Motor neuron (in vitro differentiated cells): ENCODE measurements around the gene KDELR3. TPM values are rescaled to one million over a fixed set of nuclear protein-coding genes. Genes with fewer than 3 reads are reported as not detected.
"Not testable (repeated sequence)": the region's sequence is repeated elsewhere in the genome, so short reads cannot be mapped to it uniquely, and the experiment has no call there.

ENCODE experiments used
- ATAC-seq, 8 experiments: fragments of 200-7000 bp; cut with Tn5 transposase; replicated peaks in 6 of 8; 2 replicates each; pipeline ENCODE4 v1.8.0; 2021; ENCODE audit warnings: mild to moderate bottlenecking in 8 of 8, moderate library complexity in 8 of 8
- H3K27ac ChIP-seq, 2 donors: fragments of 250-450 bp; sonication (Bioruptor Pico); 2 replicates each; pipeline ENCODE4 v1.9.0; 2021; ENCODE audit warnings: antibody characterized with exemption in 2 of 2, mild to moderate bottlenecking in 2 of 2, moderate library complexity in 1 of 2
- H3K4me1 ChIP-seq, 2 donors: fragments of 250-450 bp; sonication (Bioruptor Pico); replicated peaks in 1 of 2; 2 replicates each; pipeline ENCODE4 v1.6.1; 2021; ENCODE audit warnings: antibody characterized with exemption in 2 of 2, mild to moderate bottlenecking in 2 of 2, moderate library complexity in 1 of 2
- H3K4me3 ChIP-seq, 5 donors: fragments of 250-450 bp; sonication (Bioruptor Pico); 2 replicates each; pipeline ENCODE4 v1.9.0; 2021; ENCODE audit warnings: antibody characterized with exemption in 5 of 5, mild to moderate bottlenecking in 5 of 5, moderate library complexity in 4 of 5
- WGBS, 10 experiments: fragments of 450-650 bp; shearing (Covaris generic); methylation state at CpG; one replicate each; pipeline ENCODE4 v1.0.0; 2022; 5-methylcytosine and 5-hydroxymethylcytosine counted together
- in situ Hi-C, 9 experiments: fragments of 400-800 bp; cut with MboI; loops; one replicate each; pipeline ENCODE4 v1.15.0; 2021; ENCODE audit warnings: low sequenced_read_pairs in 9 of 9, low pct_unique_long_range_greater_than_20kb in 2 of 9; ENCODE audit not compliant: unreplicated experiment in 9 of 9
- total RNA-seq, 8 experiments: library from RNA; unstranded; fragments of 300-600 nt; gene quantifications; 2 replicates each; pipeline versions ENCODE4 v1.2.3 to v1.2.4, GENCODE V29; 2022

KDELR3 gene
- total RNA-seq, 8 experiments from 2014 or later, result 2.4 to 34.6 (median 7.3) TPM

GRCh38 chr22:38465673-38466490 lies 2.0 kb upstream of the KDELR3 start:
- Histone ChIP-seq H3K4me3 (no peak overlapping the region), H3K4me1 (peaks cover 21 to 27% of the 10 kb centered on the region in 2 donors), H3K27ac (no peak overlapping the region)
- ATAC-seq, result no peak
- in situ Hi-C loops, result no loop called here
- 30 to 100% (median 80%) methylated on average over 1 to 9 of the region's 26 CpGs; no CpG with 5 or more reads in 3 of the 10 experiments for WGBS, 10 experiments

DNA sequence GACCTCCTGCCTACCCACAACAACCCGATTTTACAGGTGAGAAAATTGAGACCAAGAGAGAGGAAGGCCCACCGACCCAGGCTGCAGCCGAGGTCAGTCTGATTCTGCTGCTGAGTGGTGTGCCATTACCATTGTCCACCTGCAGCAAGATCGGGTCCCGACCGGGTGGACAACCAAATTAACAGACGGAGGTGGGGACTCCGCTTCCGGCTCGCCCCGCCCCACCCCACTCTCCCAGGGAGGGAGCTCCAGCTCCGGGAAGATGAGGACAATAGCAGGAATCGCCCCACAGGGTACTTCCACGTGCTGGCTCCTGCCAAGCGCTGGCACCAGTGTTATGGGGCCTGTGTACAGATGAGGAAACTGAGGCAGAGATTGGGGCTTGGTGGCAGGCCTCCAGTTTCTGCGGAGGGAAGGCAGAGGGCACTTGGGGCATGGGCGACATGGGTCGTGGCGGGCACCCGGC lies 425 bp upstream of the KDELR3 start:
- peaks cover 15 to 20% of the 10 kb centered on the region in 2 donors for H3K4me1 ChIP-seq
- no peak overlapping the region for H3K27ac ChIP-seq
- ATAC-seq, result peak in 7 of 8 experiments; percentile 6 to 45 (median 12)
- H3K4me3 ChIP-seq, result peak overlapping the region in 4 of 5 donors; percentile 11 to 37 (median 31)
- in situ Hi-C loops, result no loop called here
- 15 to 52% (median 29%) methylated on average over 5 to 9 of the region's 20 CpGs; no CpG with 5 or more reads in 7 of the 10 experiments for WGBS, 10 experiments

- ATAC-seq, result peak in 6 of 8 experiments; percentile 13 to 32 (median 18)
- Histone ChIP-seq H3K4me1 (peaks cover 3 to 11% of the 10 kb centered on the region in 2 donors), H3K4me3 (peak overlapping the region in 4 of 5 donors; percentile 11 to 37 (median 31)), H3K27ac (no peak overlapping the region)
- in situ Hi-C loops, result no loop called here
- 0 to 96% (median 45%) methylated on average over 1 to 5 of the region's 28 CpGs; no CpG with 5 or more reads in 4 of the 10 experiments for WGBS, 10 experiments
These were observed 778 bp downstream of the KDELR3 start for GRCh38 chr22:38468443-38469305.

GRCh38 chr22:38469306-38469781 lies 1.4 kb downstream of the KDELR3 start:
- in situ Hi-C loops, result no loop called here
- 0 to 100% (median 90%) methylated on average over 1 to 3 of the region's 6 CpGs; no CpG with 5 or more reads in 5 of the 10 experiments for WGBS, 10 experiments
- H3K4me3 ChIP-seq, result no peak overlapping the region
- ATAC-seq, result no peak
- H3K27ac ChIP-seq, result no peak overlapping the region
- peaks cover 0 to 8% of the 10 kb centered on the region in 2 donors for H3K4me1 ChIP-seq

DNA sequence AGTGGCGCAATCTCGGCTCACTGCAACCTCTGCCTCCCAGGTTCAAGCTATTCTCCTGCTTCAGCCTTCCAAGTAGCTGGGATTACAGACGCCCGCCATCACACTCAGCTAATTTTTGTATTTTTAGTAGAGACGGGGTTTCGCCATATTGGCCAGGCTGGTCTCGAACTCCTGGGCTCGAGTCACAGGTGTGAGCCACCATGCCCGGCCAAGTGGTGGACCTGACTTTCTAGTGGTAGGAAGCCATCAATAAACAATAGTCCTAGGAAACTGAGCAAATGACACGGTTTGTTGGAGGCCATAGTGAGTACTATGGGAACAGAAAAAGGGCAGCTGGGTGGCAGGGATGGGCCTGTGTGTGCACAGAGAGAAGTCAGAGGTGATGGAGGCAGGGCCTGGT lies 2.3 kb downstream of the KDELR3 start:
- H3K27ac ChIP-seq, ATAC-seq, H3K4me3 ChIP-seq, in situ Hi-C loops, H3K4me1 ChIP-seq: not testable (repeated sequence)
- WGBS, 10 experiments, result 80 to 96% (median 90%) methylated on average over 2 to 10 of the region's 10 CpGs; no CpG with 5 or more reads in 5 of the 10 experiments

DNA sequence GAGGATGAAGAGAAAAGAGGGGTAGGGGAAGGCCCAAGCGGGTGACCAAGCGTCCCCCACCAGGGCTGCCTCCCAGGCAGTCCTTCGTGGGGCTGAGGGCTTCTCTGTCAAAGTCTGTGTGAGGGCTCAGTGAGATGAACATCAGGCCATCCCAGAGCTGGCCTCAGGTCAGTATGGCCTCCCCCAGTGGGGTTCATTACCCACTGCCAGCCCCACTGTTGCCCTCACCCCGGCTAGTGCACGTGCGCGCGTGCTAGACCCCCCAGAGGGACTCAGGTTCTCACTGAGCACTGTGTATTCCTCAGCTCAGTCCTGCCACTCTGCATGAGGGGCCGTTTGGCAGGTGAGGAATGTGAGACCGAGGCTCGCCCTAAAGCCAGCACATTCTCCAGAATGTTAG lies 3.3 kb downstream of the KDELR3 start:
- no peak overlapping the region for H3K4me3 ChIP-seq
- no peak for ATAC-seq
- H3K4me1 ChIP-seq, result peaks cover 0 to 8% of the 10 kb centered on the region in 2 donors
- WGBS, 10 experiments, result 78 to 100% (median 86%) methylated on average over 1 to 4 of the region's 11 CpGs; no CpG with 5 or more reads in 5 of the 10 experiments
- H3K27ac ChIP-seq, result no peak overlapping the region
- in situ Hi-C loops, result no loop called here

DNA sequence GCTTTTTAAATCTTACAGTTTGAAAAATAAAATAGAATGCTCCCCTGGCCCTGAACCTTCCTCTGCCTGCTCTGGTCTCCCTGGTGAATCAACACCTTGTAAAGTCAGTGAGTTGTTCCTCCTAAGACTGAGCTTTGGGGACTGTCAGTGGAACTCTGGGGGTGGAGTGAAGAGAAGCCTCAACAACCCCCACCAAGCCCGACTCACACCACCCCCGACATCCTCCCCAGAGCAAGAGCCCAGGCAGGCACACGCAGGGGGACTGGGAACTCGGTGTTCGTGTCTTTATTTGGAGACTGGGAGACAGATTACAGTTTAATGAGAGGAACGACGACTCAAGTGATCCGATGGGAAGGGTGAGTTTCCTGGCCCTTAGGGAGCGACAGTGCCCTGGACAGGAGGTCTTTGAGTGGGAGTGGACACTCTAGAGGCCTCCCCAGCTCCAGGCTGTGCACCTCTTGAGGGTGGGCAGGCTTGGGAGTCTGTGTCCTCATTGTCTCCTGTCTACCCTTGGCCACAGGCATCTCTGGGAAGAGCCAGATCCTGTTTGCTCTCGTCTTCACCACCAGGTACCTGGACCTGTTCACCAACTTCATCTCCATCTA lies 6.2 kb downstream of the KDELR3 start:
- H3K27ac ChIP-seq, result no peak overlapping the region
- in situ Hi-C loops, result no loop called here
- ATAC-seq, result no peak
- no peaks in the 10 kb centered on the region for H3K4me1 ChIP-seq
- no peak overlapping the region for H3K4me3 ChIP-seq
- WGBS, 10 experiments, result 13 to 100% (median 33%) methylated on average over 3 to 4 of the region's 10 CpGs; no CpG with 5 or more reads in 7 of the 10 experiments

DNA sequence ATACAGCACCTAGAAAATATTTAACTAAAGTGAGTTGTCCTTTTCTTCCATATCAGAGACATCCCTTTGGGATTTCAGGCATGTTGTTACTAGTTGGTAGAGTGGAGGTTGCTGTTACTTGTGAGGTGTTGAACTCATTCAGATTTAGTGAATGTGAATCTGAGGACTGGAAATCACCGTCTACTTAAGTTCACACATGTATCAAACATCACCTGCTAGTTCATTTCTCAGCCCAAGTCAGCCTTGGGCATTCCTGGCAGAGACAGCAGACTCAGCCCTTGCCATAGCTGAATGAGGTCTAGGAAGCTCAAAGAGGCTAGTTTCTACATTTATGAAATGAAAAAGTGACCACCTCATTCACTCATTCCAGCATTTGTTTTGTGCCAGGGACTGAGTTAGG lies 9.7 kb downstream of the KDELR3 start:
- 86 to 89% (median 86%) methylated on average over 1 of the region's 1 CpG; no CpG with 5 or more reads in 7 of the 10 experiments for WGBS, 10 experiments
- in situ Hi-C loops, result no loop called here
- ATAC-seq, result peak in 1 of 8 experiments; percentile 5

DNA sequence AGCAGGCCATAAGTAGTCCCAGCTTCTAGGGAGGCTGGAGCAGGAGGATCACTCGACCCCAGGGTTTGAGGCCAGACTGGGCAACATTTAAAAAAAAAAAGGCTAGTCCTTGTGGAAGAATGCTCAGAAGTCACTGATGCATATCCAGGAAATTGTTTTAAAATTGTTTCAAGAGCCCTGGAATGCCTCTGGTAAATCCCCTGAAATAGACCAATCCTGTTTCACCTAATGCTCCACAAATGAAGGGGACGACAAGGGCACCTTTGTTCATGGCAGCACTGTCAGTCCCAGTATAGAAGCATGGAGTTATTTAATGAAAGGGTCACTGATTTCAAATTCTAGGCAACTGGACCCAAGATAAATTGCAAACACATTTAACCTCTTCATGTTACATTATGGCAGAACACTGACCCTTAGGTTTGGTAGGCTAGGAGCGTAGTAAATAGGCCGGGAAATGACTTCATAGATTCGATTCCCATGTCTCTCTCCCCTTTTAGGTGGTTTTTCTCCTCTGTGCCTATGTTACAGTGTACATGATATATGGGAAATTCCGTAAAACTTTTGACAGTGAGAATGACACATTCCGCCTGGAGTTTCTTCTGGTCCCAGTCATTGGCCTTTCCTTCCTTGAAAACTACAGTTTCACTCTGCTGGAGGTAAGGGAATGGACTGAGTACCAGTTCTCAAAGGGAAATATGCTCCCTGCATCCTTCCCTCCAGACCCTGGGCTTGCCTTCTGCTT lies 11.4 kb downstream of the KDELR3 start:
- 60 to 100% (median 73%) methylated on average over 1 to 7 of the region's 7 CpGs; no CpG with 5 or more reads in 1 of the 10 experiments for whole genome bisulfite sequencing, 10 experiments

More for the DNA sequence above, 9.7 kb downstream of the KDELR3 start:
- Histone ChIP-seq H3K27ac (no peak overlapping the region), H3K4me3 (no peak overlapping the region), H3K4me1 (no peaks in the 10 kb centered on the region)

GRCh38 chr22:38481162-38481870 lies 13.4 kb downstream of the KDELR3 start:
- peak in 1 of 8 experiments; percentile 16 for ATAC-seq
- no peaks in the 10 kb centered on the region for H3K4me1 ChIP-seq
- in situ Hi-C loops, result no loop called here
- H3K4me3 ChIP-seq, result no peak overlapping the region
- 94 to 100% (median 100%) methylated on average over 1 to 3 of the region's 3 CpGs; no CpG with 5 or more reads in 4 of the 10 experiments for WGBS, 10 experiments
- H3K27ac ChIP-seq, result no peak overlapping the region

More for the DNA sequence above, 11.4 kb downstream of the KDELR3 start:
- no peak overlapping the region for H3K4me3 ChIP-seq
- in situ Hi-C loops, result no loop called here
- H3K4me1 ChIP-seq, result no peaks in the 10 kb centered on the region
- H3K27ac ChIP-seq, result no peak overlapping the region
- ATAC-seq, result peak in 1 of 8 experiments; percentile 2

DNA sequence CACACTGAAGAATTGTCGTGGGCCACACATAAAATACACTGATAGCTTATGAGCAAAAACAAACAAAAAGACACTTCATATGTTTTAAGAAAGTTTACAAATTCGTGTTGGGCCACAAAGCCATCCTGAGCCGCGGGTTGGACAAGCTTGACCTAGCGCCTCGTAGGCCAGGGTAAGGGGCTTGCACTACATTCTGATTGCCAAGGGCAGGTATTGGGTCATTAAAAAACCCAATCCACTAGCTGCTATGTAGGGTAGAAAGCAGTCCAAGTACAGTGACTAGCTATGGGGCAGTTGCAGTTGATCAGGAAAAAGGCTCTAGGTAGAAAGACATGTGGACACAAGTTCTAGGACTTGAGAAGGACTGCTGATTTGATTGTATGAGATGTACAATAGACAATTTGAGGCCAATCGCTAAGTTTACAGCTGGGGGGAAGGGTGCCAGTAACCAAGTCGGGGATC lies 14.0 kb downstream of the KDELR3 start:
- Histone ChIP-seq H3K27ac (no peak overlapping the region), H3K4me1 (no peaks in the 10 kb centered on the region), H3K4me3 (no peak overlapping the region)
- in situ Hi-C loops, result no loop called here
- ATAC-seq, result peak in 1 of 8 experiments; percentile 21
- WGBS, 10 experiments, result 90 to 100% (median 95%) methylated on average over 2 to 8 of the region's 8 CpGs
